OCI-LY1 (cell line): Measurements from ENCODE around the gene RHOBTB3.

Source experiments
- CTCF ChIP-seq: fragments of 200-600 bp; sonication (generic), shearing (Covaris generic); IDR thresholded peaks from 2 replicates; pipeline ENCODE4 v1.5.1; 2017; ENCODE audit warnings: mild to moderate bottlenecking, antibody characterized with exemption, low read length, moderate library complexity, mixed read lengths
- EZH2 ChIP-seq: fragments of 200-600 bp; sonication (generic), shearing (Covaris generic); IDR thresholded peaks from 2 replicates; pipeline ENCODE4 v1.8.0; 2017; ENCODE audit warnings: borderline replicate concordance, mixed run types, mild to moderate bottlenecking, antibody characterized with exemption, low read length, moderate library complexity, mixed read lengths

GRCh38 chr5:95808013-95808685 is 77.0 kb downstream of the RHOBTB3 start:
- TF ChIP-seq CTCF (no peak), EZH2 (no peak)
